GM18517 (cell line): ENCODE measurements around the gene MYO7B.

ENCODE experiments used
- ATAC-seq: cut with Tn5 transposase; IDR thresholded peaks from one replicate; pipeline ENCODE4 v1.9.1; 2021; ENCODE audit warnings: mild to moderate bottlenecking, moderate library complexity; ENCODE audit not compliant: unreplicated experiment

The MYO7B gene

DNA sequence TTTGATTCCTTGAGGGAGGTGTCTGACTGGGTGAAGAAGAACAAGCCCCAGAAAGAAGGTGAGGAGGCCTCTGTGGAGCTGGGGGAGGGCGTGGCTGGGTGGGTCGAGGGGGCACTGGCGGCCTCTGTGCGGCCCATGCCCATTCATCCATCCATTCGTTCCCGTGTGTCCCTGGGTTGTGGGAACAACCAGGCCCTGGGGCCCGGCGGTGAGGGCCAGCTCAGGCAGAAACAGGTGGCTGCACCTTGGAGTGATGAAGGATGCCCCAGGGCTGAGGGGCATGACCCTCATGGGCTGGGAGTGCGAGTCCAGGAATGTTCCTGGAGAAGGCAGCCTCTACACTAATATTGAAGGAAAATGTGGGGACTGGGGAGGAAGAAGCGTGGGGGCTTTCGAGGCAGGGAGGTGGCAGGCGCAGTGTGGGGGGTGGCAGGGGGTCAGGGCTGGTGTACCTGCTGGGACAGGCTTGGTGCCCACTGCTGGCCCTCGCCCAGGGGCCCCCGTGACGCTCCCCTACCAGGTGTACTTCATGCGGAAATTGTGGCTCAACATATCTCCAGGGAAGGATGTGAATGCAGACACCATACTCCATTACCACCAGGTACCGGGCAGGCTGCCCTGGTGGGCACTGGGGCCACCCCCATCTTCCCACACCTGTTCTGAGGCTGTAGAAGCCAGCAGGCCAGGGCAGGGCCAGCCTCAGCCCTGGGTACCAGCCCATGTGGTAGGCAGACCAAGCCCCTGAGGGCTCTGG, 99.3 kb downstream of the MYO7B start:
- no peak for ATAC-seq

GRCh38 chr2:127635380-127636237, 100.1 kb downstream of the MYO7B start:
- no peak for ATAC-seq

GRCh38 chr2:127636248-127637235, 101.1 kb downstream of the MYO7B start:
- no peak for ATAC-seq

- ATAC-seq = no peak
These were observed 101.8 kb downstream of the MYO7B start for GRCh38 chr2:127637236-127637630.

DNA sequence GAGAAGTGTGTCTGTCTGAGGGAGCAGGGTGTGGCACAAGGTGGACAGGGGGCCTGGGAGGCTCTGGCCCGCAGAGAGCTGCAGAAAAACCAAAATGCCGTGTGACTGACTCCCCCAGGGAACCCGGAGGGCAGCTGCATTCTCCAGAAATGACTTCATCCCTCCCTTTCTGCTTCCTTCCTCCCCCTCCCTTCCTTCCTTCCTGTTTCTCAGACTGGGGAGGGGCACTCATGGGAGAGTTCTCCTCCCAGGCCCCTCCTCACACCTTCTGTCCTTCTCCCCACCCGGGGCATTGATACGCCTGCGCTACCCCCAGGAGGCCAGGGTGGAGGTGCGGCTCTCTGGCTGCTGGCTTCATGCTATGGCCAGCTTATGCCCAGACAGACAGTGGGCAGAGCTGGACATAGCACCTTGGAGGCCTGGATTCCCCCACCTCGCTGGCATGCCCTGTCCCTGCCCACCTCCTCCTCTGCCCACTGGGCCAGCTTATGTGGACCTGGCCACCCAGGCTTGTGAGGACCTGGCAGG, 102.3 kb downstream of the MYO7B start:
- no peak for ATAC-seq

DNA sequence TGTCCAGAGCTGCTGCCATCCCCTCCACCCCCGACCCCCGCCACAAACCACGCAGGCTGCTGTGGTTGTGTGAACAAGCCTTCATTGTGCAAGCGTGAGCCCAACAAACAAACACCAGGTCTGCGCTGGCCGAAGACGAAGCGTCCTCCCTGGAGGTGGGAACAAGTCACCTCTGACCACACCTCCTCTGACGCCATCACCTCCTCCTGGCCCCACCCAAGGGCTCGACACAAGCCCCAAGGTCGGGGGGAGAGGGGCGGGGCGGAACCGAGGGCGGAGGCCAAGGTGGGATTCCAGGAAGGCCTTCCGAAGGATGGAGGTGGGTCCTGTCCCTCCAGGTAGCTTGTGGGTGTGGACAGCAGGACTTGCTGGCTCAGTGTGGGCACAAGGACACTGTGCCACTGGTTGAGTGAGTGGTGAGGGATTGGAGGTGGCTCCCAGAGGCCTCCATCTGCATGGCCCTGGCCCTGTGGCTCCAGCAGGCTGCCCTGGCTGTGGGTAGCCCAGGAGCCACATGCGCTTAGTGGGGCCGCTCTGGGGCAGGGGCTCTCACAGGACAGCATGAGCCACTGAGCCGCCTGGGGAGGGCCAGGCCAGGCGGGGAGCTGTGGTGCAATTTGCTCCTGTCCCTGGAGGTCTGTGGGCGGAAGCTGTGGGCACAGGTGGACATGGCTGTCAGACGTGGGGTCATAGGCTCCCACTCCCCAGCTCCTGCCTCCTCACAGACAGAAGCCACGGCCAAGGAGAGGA, 103.1 kb downstream of the MYO7B start:
- no peak for ATAC-seq

GRCh38 chr2:127639111-127639474, 103.6 kb downstream of the MYO7B start:
- no peak for ATAC-seq

- no peak for ATAC-seq
These were observed 104.9 kb downstream of the MYO7B start for GRCh38 chr2:127640082-127641072.

- ATAC-seq = no peak
These were observed 105.7 kb downstream of the MYO7B start for GRCh38 chr2:127641133-127641532.

GRCh38 chr2:127641846-127642507, 106.5 kb downstream of the MYO7B start:
- no peak for ATAC-seq

GRCh38 chr2:127642706-127643438, 107.4 kb downstream of the MYO7B start:
- no peak for ATAC-seq

DNA sequence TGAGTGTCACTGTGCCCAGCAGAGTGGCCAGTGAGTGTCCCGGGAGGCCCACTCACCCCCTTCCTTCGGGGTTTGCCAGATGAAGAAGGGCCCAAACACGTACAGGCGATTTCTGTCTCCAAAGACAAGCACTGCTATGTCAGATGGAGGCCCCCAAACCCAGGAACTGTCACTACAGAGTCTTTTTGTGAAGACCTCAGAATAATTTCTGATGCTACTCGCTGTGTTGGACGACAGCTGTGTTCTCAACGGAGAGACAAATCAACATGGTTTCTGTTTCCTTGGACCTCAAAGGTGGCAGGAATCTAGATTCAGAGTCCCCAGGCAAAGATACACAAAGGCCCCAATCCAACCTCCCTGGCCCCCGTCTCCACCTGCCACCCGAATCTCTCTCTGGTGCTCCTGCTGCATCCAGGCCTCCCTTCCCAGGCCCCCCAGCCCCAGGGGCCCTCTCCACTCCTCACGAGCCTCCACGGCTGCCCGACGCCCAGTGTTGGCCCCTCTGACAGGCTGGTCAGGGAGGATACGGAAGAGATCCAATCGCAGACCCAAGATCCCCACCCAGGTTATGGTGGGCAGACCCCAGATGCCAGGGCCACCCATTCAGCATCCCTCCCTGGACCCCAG, 108.1 kb downstream of the MYO7B start:
- ATAC-seq = no peak

- ATAC-seq = no peak
These were observed 108.9 kb downstream of the MYO7B start for GRCh38 chr2:127644066-127645025.

DNA sequence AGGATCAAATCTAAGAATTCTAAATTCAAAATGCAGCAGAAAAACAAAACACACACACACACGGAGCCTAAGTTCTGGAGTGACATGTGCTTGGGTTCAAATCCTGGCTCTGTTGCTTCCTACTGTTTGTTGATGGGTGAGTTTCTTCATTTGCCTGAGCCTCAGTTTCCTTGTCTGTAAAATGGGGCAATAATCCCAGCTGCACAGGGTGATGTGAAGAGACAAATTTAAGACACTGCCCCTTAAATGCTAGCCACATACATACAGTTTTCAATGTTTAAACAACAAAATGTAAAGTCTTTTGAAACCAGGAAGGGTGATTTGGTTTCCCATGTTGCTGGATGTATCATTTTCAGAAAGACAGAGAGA, 109.5 kb downstream of the MYO7B start:
- ATAC-seq = no peak

DNA sequence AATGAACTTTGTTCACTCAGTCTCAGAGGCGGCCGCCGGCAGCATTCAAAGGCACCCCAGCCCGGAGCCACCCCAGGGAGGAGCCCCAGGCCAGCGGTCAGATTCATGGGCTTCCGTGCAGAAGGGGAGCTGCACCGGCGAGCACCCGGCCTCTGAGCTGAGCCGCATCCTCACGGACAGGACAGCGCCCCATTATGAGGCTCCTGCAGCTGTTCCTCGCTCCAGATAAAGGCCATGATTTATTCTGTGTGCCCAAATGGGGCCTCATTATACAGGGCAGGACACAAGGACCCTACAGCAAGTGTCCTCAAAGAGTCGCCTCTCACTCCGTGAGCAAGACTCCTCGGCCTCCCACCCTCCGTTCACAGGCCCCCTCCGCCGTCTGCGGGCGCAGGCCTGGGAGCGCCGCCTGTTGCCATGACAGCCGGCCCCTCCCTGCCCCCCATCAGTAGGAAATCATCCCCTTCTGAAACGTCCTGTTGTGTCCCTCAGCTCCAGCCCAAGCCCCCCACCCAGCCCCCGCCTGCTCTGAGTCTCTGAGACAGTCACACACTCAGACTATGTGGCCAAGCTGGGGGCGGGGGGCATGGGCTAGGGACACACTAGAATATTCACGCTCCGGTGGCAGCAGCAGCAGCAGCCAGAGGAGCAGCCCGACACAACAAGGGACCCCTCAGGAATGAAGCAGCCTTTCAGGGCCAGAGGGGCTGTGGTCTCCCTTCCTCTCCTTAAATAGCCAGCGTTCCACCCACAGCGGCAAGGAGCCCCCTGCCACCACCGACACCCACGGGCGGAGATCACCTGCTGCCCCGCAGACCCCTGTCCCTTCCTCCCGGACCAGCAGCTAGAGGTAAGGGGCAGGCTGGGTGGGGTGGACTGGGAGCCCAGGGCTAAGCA, 110.2 kb downstream of the MYO7B start, which contains the start of gene GPR17:
Gene GPR17 (plus strand): TSS at position 759 of the 897 bp plus-strand sequence. CDS start 4,583 bp downstream, outside the sequence.
- no peak for ATAC-seq
